Nephron (organoid): ENCODE data around the gene PZP.
"Not testable (repeated sequence)": the region's sequence is repeated elsewhere in the genome, so short reads cannot be mapped to it uniquely, and the experiment has no call there.

Experiments used
- H3K27ac Mint-ChIP-seq, 3 experiments: 2 replicates each; pipeline ENCODE4 v1.8.0; 2020; ENCODE audit warnings: mixed read lengths in 3 of 3, mild to moderate bottlenecking in 2 of 3, moderate library complexity in 1 of 3
- H3K27me3 Mint-ChIP-seq: 2 replicates; pipeline ENCODE4 v1.8.0; 2021; ENCODE audit warnings: low read depth, mild to moderate bottlenecking, moderate library complexity, mixed read lengths
- H3K36me3 Mint-ChIP-seq: 2 replicates; pipeline ENCODE4 v1.8.0; 2020; ENCODE audit warnings: low read depth, mixed read lengths
- H3K4me1 Mint-ChIP-seq: 2 replicates; pipeline ENCODE4 v1.8.0; 2020; ENCODE audit warnings: mixed read lengths
- H3K4me3 Mint-ChIP-seq, 3 experiments: 2 replicates each; pipeline ENCODE4 v1.8.0; 2020; ENCODE audit warnings: mild to moderate bottlenecking in 3 of 3, mixed read lengths in 3 of 3, moderate library complexity in 2 of 3
- H3K9me3 Mint-ChIP-seq: 2 replicates; pipeline ENCODE4 v1.8.0; 2020; ENCODE audit warnings: mixed read lengths
- CTCF ChIP-seq, 3 experiments: fragments of 200-600 bp; sonication (generic); IDR thresholded peaks; one replicate each; pipeline ENCODE4 v1.5.0; 2021; ENCODE audit warnings: antibody characterized with exemption in 3 of 3; ENCODE audit not compliant: unreplicated experiment in 3 of 3

PZP gene

GRCh38 chr12:9208229-9208628 is at the start of gene PZP:
Gene PZP (minus strand): TSS chr12:9208395. CDS start chr12:9208341, 54 bp downstream.
- no peak for TF ChIP-seq CTCF (IDR thresholded peaks at IDR 0.05; ENCODE audit: unreplicated experiment in 3 of 3)
- H3K27ac Mint-ChIP-seq = no peak within 1 kb of the TSS
- H3K4me3 Mint-ChIP-seq = no peak within 1 kb of the TSS
- H3K27me3 Mint-ChIP-seq = no peaks in the 10 kb centered on the region
- H3K36me3 Mint-ChIP-seq = no peaks in the 10 kb centered on the region
- no peaks in the 10 kb centered on the region for H3K9me3 Mint-ChIP-seq
- H3K4me1 Mint-ChIP-seq = no peaks in the 10 kb centered on the region

GRCh38 chr12:9256758-9257405 is 48.7 kb upstream of the PZP start:
- Mint-ChIP-seq H3K36me3 (no peaks in the 10 kb centered on the region), H3K9me3 (no peaks in the 10 kb centered on the region), H3K4me1 (no peaks in the 10 kb centered on the region), H3K27ac (no peak overlapping the region), H3K4me3 (no peak overlapping the region), H3K27me3 (no peaks in the 10 kb centered on the region)
- TF ChIP-seq CTCF (IDR thresholded peaks at IDR 0.05; ENCODE audit: unreplicated experiment in 3 of 3) = no peak

GRCh38 chr12:9256341-9256740 is 48.1 kb upstream of the PZP start:
- Mint-ChIP-seq H3K27me3 (no peaks in the 10 kb centered on the region), H3K36me3 (no peaks in the 10 kb centered on the region), H3K27ac (no peak overlapping the region), H3K4me3 (no peak overlapping the region), H3K9me3 (no peaks in the 10 kb centered on the region), H3K4me1 (no peaks in the 10 kb centered on the region)
- no peak for TF ChIP-seq CTCF (IDR thresholded peaks at IDR 0.05; ENCODE audit: unreplicated experiment in 3 of 3)

GRCh38 chr12:9255837-9256236 is 47.6 kb upstream of the PZP start:
- H3K9me3 Mint-ChIP-seq = no peaks in the 10 kb centered on the region
- no peak overlapping the region for H3K4me3 Mint-ChIP-seq
- no peaks in the 10 kb centered on the region for H3K27me3 Mint-ChIP-seq

GRCh38 chr12:9253464-9253863 is 45.3 kb upstream of the PZP start:
- H3K9me3 Mint-ChIP-seq = no peaks in the 10 kb centered on the region
- H3K27me3 Mint-ChIP-seq = no peaks in the 10 kb centered on the region
- H3K4me3 Mint-ChIP-seq = no peak overlapping the region

More at GRCh38 chr12:9255837-9256236, 47.6 kb upstream of the PZP start:
- Mint-ChIP-seq H3K27ac (no peak overlapping the region), H3K4me1 (no peaks in the 10 kb centered on the region), H3K36me3 (no peaks in the 10 kb centered on the region)
- no peak for TF ChIP-seq CTCF (IDR thresholded peaks at IDR 0.05; ENCODE audit: unreplicated experiment in 3 of 3)

GRCh38 chr12:9252791-9253190 is 44.6 kb upstream of the PZP start:
- not testable (repeated sequence) for H3K9me3 Mint-ChIP-seq, H3K4me3 Mint-ChIP-seq, H3K27ac Mint-ChIP-seq, H3K36me3 Mint-ChIP-seq, H3K27me3 Mint-ChIP-seq, H3K4me1 Mint-ChIP-seq

More at GRCh38 chr12:9253464-9253863, 45.3 kb upstream of the PZP start:
- H3K4me1 Mint-ChIP-seq = no peaks in the 10 kb centered on the region
- no peak for TF ChIP-seq CTCF (IDR thresholded peaks at IDR 0.05; ENCODE audit: unreplicated experiment in 3 of 3)
- H3K36me3 Mint-ChIP-seq = no peaks in the 10 kb centered on the region
- H3K27ac Mint-ChIP-seq = no peak overlapping the region
